Activated CD4-positive, alpha-beta T cell treated with anti-CD3 and anti-CD28 coated beads, Interleukin-2, amount 50 U/mL, for 24 hours (primary cell): Measurements from ENCODE around the gene TRAF3IP1.
A peak's percentile ranks its signal among the peaks of the same experiment; 100 is the strongest.
"Not testable (repeated sequence)": the region's sequence is repeated elsewhere in the genome, so short reads cannot be mapped to it uniquely, and the experiment has no call there.

Source experiments
- DNase-seq, 2 donors: peaks; one replicate each; pipeline ENCODE4 v3.0.0-alpha.2; 2020; ENCODE audit warnings: low read depth in 1 of 2, low spot score in 1 of 2

Gene TRAF3IP1, protein sequence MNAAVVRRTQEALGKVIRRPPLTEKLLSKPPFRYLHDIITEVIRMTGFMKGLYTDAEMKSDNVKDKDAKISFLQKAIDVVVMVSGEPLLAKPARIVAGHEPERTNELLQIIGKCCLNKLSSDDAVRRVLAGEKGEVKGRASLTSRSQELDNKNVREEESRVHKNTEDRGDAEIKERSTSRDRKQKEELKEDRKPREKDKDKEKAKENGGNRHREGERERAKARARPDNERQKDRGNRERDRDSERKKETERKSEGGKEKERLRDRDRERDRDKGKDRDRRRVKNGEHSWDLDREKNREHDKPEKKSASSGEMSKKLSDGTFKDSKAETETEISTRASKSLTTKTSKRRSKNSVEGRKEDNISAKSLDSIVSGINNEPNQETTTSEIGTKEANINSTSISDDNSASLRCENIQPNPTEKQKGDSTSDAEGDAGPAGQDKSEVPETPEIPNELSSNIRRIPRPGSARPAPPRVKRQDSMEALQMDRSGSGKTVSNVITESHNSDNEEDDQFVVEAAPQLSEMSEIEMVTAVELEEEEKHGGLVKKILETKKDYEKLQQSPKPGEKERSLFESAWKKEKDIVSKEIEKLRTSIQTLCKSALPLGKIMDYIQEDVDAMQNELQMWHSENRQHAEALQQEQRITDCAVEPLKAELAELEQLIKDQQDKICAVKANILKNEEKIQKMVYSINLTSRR

GRCh38 chr2:238320246-238320647 lies at the start of gene TRAF3IP1:
TRAF3IP1 (plus strand) TSS chr2:238320518; CDS start chr2:238320663, 145 bp downstream.
- DNase-seq: peak; percentile 69 to 79

DNA sequence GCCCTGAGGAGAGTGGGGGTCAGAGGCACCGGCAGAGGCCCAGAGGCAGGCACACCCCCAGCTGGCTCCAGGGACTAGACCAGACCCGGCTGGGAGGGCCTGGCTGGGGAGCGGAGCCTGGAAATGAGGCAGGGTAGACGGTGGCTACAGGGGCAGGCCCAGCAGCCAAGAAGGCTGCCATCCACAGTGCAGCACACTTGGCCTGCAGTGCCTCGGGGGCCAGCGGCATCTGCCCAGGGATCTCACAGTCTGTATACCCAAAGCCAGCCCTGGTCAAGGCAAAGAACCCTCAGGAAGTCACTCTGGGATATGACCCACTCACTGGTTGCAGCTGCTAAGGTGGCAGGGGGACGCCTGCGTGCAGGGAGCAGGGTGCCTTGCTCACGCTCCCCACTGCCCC lies 49.7 kb upstream of the TRAF3IP1 start:
- DNase-seq: no peak

- no peak for DNase-seq
These were observed 49.2 kb upstream of the TRAF3IP1 start for GRCh38 chr2:238271061-238271554.

DNA sequence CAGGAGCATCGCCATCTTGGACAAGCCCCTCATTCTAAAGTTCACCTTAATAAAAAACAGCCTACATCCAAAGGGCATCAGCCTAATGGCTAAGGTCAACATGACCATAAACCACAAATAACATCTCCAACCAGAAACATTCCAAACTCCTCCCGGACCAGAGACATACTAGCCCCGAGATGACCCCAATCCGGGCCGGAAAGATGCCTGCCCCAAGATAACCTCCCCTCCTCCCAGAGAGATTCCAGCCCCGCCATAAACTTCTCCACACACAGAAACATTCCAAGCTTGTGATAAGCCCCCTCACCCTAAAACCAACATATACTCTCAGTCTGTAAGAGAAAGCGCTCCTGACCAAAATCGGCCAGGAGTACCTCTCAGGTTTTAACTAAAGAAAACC lies 48.6 kb upstream of the TRAF3IP1 start:
- DNase-seq: not testable (repeated sequence)

DNA sequence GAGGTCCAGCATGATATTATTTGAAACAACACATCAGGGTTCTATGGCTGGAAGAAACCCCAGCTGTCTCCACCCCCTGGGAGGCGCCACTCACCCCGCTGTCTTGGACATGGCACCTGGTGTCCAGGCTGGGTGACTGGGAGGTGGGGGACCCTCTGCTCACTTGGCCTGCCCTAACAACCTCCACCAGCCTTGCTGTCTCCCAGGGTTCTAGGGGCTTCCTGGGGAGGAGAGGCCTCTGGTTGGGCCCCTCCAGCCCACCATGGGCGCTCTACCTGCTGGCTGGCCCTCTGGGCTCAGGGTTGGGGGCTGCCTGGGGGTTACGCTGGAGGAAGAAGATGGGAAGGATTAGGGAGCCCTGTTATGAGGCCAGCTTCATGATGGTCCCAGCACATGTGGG lies 48.2 kb upstream of the TRAF3IP1 start:
- no peak for DNase-seq

- DNase-seq: not testable (repeated sequence)
These were observed 46.9 kb upstream of the TRAF3IP1 start for GRCh38 chr2:238273433-238273832.

- no peak for DNase-seq
These were observed 46.0 kb upstream of the TRAF3IP1 start for GRCh38 chr2:238274152-238274865.

DNA sequence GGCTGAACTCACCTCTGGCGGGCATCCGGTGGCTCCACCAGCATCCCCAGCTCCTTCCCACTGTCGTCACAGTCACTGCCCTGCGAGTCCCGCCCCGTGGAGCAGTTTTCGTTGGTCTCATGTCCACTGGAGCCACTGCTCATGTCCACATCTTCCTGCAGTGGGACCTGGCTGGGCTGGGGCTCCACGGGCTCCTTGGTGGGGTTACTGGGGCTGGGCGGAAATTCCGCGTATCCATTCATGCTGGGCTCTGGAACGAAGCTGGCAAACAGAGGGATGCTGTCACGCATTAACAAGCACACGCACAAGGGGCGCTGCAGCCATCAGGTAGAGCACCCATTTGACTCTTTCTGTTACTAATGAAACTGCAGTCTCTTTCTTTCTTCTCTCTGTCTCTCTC lies 42.6 kb upstream of the TRAF3IP1 start:
- no peak for DNase-seq

DNA sequence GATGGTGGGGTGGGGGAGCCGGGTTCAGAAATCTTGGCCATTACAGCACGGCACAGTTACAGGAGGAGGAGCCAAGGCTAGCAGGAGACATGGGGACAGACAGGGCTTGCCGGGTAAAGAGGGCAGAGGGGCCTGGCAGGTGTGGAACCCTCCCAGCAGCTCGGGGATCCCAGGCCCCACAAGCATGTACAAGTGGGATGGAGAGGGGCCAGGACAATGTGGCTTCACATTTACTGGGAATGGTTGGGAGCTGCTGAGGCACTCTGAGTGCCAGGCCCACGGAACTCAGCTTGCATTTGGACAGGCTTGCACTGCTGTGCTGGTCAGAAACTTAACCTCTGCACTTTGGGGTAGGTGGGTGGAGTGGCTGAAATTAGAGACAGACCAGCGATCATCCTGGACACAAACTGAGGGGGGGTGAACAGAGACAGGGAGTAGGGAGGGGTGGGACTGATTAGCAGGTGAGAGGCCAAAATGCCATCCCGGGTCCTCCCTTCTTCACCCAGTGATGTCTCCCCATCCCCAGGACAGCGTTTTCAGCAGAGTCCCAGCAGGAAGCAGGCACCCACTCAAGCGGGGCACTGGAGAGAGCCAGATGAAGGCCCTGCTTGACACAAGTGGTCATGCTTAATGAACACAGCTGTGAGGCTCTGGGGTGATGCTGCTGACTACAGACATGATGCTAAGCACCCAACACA lies 41.5 kb upstream of the TRAF3IP1 start:
- DNase-seq: no peak

DNA sequence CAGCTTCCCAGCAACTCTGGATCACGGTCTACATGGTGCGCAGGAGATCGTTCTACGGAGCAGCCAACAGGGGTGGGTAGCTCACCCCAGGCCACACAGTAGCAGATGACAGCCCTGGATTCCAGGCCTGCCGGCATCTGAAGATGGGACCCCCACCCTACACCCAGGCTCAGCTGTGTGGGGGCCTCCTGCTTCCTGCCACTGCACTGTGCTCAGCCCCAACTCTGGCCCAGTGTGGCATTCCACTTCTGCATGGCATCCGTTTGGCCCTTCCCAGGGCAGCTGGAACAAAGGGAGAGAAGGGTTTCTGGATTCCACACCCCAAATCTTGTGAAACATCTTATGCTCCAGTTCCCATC lies 41.0 kb upstream of the TRAF3IP1 start:
- no peak for DNase-seq

DNA sequence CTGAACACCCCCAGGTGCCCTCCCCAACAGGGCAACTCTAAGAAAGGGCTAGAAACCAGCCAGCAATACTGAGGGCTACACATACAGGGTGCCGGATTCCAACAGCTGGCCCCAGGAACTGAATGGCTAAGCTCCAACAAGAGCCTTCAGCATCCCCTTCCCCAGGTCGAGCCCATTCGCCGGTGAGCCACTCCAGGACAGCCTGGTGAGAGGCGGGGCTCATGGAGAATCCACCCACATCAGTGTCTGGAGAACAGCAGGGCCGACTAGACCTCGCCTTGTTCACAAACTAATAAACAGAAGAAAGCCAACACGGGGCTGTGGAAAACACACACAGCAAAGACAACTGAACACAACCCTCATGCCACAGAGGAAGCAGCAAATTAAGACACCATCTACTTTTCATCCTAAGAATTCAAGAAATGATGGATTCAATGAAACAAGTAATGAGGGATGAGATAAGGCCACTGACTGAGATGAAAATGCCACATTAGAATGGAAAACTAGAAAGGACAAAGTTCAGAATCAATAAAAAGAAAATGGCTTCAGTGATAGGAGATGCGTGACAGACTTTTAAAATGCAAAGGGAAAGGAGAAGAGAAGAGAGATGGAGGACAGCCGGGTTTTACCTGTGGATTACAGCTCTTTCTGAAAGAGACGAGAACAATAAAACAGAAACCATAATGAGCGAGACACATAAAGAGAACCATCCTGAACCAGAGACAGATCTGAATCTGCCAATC lies 40.1 kb upstream of the TRAF3IP1 start:
- no peak for DNase-seq

DNA sequence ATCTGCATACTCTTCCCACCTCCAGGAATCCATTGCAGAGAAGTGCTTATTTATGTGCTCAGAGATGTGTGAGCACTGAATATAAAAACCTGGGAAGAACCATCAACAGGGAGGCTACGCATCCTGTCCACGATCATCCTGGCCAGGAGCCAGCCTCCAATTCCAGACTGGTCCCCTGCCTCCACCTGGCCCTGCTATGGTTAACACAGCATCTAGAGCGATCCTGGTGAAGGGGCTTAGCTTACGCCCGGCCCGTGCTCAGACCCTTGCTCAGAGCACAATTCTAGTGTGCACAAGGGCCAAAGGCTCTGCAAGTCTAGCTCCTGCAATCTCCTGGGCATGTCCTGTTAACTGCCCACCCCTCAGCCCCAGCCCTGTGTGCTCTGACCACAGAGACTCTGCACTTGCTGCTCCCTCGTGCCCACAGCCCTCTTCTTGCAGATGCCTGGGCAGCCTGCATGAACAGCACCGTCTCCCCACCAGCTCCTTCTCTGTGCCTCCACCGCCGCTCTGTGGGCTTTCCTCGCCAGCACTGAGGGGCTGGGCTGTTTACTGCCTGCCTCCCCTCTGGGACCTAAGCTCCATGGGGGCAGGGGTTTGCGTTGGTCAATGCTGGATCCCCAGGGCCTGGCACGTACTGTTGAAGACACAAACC lies 38.4 kb upstream of the TRAF3IP1 start:
- no peak for DNase-seq

GRCh38 chr2:238282861-238283738 lies 37.2 kb upstream of the TRAF3IP1 start:
- DNase-seq: no peak

DNA sequence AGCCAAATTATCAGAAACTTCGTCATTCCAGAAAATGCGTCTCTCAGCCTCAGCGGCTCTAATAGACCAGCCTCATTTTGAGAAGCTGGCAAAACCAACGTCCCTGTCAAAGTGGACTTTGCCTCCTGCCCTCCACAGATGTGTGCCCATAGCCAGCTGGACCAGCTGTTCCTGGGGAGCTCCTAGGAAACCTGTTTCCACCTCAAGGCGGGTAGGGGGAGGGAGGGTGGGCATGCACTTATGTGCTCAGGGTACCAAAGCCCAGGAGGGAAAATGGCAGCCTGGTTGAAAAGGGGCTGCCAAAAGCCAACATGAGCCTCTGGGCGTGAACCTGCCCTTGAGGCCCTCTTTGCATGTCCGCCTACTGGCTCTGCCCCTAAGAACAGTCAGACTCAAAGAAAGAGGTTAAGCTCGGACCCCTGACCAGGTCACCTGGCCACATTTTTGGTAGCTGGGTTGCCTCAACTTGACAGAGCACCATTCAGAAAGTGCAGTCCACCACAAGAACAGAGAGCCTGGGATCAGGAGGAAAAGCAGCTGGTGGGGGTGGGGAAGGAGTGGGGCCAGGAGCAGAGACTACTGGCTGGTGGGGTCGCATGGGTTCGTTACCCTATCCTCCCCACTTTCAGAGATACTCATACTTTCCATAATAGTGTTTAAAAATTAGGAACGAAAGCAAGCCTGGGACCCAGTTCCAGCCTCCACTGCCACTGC lies 35.4 kb upstream of the TRAF3IP1 start:
- no peak for DNase-seq

DNA sequence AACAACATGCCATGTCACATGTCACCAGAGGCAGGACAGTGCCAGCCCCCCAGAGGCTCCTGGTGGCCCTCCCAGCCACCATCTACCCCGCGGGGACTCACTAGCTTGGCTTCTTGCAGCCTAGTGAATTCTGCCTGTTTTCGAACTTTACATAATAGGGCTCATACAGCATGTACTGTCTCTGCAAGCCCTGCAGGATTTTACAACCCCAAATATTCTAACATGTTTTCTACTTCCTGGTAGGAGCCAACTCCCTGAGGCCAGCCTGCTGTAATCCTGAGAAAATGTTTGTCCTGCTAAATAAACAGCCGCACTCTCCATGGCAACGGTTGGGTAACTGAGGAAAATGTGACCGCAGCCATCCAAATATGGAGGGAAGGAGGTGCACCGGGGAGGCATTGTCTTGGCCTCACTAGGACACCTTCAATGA lies 34.6 kb upstream of the TRAF3IP1 start:
- DNase-seq: no peak

DNA sequence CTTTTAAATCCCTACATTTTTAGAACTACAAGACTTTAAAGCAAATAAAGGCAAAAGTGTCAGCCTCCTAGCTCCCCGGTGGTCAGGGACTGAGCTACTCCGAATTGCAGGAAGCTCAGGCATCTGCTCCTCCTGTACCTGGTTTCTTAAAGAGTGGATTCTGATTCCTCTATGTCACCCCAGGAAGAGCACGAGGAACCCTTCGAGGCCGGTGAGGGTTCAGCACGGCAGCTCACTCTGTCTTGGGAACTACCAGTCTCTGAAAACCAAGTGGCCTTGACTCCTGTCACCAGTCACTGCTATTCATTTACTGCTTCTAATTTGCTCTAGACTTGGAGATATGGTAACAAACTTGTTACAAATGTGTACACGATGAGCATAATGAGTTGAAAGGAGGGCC lies 34.2 kb upstream of the TRAF3IP1 start:
- no peak for DNase-seq

DNA sequence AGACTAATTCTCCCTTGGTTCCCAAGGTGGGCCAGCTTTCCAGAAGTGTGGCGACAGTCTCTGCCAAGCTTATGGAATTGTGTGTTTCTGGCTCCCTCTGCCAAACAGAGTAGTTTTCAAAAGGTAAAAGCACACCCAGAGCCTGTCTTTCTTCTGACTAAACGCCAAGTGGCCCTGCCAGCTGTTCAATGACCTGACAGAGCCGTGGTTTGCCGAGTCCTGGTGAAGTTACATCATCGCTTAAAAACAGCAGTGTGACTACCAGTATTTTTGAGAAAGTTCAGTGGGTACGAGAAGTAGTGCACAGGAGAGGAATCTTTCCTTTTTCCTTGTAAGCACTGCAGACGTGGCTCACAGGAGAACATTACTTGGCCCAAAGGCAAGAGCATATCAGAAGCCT lies 33.8 kb upstream of the TRAF3IP1 start:
- no peak for DNase-seq

- peak in 1 of 2 donors; percentile 12 for DNase-seq
These were observed 33.2 kb upstream of the TRAF3IP1 start for GRCh38 chr2:238286987-238287736.
